NCI-H524 treated with DMSO at 0.1 percent for 48 hours (cell line): ENCODE data around the gene ARTN.
A peak's percentile ranks its signal among the peaks of the same experiment; 100 is the strongest.

Source experiments
- DNase-seq: peaks from one replicate; lab custom pipeline; 2025; lab: John Stamatoyannopoulos, UW

ARTN gene

DNA sequence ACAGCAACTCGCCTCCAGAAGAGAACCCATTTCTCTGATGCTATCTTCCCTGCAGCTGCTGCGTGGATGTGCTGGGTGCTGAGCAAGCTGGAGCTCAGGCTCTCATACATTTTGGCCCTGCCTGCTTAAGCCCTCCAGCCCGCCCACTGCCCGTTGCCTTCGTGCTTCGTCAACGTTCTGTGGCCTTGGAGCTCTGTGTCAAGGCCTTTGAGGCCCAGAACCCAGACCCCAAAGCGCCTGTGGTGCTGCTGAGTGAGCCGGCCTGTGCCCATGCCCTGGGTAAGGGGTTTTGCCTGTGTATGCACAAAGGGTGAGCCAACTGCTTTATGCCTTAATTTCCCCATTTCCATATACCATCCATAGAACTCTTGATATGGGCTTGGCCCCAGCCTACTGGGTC lies 37.3 kb downstream of the ARTN start:
- DNase-seq: no peak

DNA sequence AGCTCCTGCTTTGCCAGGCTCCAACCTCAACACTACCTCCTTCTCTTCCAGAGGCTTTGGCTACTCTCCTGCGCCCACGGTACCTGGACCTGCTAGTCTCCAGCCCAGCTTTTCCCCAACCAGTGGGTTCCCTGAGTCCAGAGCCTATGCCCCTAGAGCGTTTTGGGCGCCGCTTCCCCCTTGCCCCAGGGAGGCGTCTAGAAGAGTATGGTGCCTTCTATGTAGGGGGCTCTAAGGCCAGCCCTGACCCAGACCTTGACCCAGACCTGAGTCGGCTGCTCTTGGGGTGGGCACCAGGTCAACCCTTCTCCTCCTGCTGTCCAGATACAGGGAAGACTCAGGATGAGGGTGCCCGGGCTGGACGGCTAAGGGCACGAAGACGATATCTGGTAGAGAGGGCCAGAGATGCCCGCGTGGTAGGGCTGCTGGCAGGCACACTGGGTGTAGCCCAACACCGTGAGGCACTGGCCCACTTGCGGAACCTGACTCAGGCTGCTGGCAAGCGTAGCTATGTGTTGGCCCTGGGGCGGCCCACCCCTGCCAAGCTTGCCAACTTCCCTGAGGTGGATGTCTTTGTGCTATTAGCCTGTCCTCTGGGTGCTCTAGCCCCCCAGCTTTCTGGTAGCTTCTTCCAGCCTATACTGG lies 37.9 kb downstream of the ARTN start:
- DNase-seq: no peak

DNA sequence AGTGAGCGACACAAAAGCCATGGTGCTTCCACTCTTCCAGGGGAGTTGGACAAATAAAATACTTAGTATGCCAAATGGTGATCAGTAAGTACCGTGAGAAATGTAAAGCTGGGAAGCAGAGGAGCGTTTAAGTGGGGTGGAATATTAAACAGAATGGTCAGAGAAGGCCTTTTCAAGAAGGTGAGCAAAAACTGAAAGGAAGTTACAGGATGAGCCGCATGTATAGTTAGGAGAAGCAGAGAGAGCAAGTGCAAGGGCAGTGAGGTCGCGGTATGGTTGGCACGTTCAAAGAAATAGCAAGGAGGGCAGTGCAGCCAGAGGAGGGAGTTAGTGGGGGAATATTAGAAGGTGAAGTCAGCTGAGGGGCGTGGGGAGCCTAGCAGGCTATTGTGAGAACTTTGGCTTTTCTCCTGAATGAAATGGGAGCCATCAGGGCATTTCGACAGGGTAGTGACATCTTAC lies 40.4 kb downstream of the ARTN start:
- DNase-seq: no peak

DNA sequence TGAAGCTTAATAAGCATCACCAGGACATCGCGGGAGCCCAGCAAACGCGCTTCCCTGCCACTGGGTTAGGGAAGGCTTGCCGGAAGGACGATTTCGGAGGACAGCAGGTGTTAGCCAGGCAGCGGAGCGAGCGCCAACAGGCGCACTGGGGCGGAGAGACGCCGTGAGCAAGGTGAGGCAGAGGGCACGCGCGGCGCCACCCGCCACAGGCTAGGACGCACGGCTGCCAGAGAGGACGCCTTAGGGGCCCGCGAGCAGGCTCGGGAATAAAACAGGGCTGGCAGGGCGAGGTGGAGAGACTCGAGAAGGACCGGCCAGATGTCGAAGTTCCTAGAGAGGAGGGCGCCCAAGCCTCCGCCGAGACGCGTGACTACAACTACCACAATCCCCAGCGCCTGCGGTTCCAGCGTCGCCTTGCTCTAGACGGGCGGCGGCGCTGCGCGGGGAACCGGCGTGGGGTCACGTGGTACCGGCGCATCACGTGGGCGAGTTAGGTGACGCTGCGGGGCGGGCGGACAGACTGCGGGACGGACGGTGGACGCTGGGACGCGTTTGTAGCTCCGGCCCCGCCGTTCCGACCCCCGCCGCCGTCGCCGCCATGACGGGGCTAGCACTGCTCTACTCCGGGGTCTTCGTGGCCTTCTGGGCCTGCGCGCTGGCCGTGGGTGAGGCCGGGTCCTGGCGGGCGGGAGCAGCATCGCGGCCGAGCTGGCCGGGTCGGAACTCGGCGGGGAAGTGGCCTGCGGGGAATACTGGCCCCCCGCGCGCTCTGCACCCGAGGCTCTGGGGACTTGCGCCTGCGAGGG lies 41.0 kb downstream of the ARTN start, which contains the start of gene ATP6V0B:
Gene ATP6V0B, plus strand, starts transcription at position 518 of the 806 bp plus-strand sequence. Its CDS starts 81 bp downstream, at position 599.
- peak; percentile 83 for DNase-seq

DNA sequence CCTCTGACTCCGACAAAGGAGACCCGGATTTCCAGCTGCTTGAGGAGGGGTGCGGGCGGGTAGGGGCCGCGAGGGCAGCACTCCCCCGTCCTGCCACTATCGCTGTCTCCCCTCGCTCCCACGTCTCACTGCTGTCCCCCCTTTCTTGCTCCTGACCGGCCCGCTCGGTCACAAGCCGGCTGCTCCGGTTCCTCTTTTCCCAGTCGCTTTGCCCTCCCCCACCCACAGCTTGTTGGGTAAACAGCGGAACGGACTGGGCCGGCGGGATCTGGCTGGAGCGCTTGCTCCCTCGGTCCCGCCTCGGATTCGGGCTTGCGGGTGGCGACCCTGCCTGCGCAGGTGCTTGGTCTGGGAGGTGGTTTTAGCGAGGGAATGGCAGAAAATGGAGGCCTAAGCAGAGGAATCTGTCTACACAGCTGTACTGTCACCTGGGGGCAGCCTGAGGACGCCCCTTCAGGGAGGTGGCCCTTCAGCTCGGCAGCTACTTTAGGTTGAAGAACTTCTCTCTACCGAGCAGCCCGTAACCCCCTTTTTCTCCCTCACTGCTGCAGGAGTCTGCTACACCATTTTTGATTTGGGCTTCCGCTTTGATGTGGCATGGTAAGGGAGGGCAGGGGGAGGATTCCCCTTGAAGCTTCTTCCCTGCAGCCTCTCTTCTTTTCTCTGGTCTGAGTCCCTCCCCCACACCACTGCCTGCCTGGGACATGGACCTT lies 41.8 kb downstream of the ARTN start:
- DNase-seq: no peak

DNA sequence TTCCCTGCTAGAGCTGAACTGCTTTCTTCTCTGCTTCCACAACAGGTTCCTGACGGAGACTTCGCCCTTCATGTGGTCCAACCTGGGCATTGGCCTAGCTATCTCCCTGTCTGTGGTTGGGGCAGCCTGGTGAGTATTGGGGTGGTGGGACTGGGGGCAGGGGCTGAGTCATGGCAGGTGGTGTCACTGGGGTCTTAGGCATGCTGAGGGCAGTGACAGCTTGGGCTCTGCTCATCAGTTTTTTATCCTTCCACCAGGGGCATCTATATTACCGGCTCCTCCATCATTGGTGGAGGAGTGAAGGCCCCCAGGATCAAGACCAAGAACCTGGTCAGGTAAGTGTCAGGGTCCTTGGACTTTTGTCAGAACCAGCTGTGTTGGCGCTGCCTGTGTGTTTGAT lies 42.4 kb downstream of the ARTN start:
- DNase-seq: no peak

DNA sequence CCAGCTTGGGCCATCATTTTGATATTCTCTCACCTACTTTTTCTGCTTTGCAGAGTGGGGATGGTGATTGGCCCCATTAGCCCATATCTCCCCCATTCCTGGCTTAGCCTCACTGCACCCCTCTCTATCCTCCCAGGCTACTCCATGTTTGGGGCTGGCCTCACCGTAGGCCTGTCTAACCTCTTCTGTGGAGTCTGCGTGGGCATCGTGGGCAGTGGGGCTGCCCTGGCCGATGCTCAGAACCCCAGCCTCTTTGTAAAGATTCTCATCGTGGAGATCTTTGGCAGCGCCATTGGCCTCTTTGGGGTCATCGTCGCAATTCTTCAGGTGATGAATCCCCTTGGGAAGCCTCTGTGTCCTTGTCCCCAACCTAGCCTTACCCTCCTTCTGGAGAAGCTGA lies 43.3 kb downstream of the ARTN start:
- DNase-seq: no peak

DNA sequence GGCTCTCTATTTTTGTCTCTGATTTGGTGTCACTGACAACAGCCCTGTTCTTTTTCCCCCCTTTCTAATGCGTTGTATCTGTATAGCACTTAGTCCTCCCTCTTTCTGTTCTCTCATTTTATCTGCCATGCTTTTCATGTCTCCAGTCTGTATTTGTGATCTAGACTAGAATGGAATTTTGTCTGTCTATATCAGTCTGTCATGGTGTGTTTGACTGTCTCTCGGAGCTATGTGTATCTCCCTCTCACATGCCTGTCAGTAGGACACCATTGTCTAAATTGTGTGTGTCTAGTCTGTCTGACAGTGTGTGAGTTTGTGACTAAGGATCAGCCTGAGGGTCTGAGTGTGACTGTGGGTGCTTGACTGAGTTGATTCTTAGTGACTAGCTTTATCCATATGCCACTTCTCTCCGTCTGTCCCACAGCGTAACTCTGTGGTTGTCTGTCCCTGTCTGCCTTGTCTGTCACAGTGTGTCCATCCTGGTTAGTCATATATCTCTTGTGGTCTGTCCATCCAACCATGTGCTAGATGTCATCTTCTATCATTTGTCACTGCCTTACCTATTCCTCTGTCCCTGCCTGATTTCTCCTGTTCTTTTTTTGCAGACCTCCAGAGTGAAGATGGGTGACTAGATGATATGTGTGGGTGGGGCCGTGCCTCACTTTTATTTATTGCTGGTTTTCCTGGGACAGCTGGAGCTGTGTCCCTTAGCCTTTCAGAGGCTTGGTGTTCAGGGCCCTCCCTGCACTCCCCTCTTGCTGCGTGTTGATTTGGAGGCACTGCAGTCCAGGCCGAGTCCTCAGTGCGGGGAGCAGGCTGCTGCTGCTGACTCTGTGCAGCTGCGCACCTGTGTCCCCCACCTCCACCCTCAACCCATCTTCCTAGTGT lies 44.0 kb downstream of the ARTN start:
- DNase-seq: no peak

DNA sequence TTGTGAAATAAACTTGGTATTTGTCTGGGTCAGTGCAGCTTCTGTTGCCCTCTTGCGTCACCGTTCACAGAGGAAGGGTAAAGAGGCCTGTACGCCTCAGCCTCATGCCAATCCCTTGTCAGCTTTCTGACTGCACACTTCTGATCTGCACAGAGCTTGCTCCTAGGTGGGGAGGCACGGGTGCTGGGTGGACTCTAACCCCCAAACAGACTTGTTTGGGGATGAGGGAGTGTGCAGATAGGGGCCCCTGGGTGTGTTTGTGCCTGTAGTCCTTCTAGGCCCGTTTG lies 44.6 kb downstream of the ARTN start:
- no peak for DNase-seq

DNA sequence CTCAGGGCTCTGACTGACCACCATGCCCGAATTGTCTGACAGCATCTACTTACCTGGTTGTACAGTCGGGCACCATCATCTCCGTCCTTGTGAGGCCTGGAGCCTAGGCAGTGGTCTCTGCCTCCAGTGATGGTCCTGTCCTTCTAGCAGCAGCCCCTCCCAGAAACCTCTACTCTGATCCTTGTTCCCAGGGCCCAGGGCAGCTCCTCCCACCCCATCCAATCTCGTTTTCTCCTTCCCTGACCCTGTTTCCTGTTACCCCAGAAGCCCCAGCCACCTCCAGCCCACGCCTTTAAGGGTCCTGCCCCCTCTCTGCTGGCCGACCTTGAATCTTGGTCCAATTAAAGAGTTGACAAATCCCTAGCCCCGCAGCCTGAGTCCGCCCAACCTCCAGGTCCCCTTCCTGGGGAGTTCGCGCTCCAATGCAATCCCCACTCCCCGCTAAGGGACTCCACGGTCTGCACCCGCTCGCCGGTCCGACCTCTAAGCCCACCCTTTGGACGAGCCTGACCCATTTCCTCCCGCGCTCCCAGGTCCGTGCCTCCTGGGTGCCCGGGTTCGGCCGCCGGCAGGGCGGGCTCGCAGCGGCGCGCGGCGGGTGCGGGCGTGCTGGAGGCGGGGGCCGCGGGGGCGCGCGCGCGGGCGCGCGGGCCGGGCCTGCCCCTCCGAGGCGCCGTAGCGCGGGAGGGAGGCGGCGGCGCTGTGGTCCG lies 45.1 kb downstream of the ARTN start, which contains the start of gene B4GALT2:
Gene B4GALT2, plus strand, starts transcription at position 660 of the 710 bp plus-strand sequence. CDS start 1,951 bp downstream, outside the sequence.
- no peak for DNase-seq

DNA sequence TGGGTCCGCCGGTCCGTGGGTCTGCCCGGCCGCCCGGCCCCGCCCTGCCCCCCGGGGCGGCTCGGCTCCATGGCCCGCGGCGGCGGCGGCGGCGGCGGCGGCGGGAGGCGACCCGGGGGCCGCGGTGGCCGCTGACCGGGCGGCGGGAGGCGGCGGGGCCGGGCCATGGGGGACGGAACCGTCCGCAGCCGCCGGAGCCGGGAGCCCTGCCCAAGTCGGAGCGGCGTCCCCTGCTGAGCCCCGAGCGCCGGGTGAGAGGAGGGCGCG lies 45.6 kb downstream of the ARTN start:
- no peak for DNase-seq

DNA sequence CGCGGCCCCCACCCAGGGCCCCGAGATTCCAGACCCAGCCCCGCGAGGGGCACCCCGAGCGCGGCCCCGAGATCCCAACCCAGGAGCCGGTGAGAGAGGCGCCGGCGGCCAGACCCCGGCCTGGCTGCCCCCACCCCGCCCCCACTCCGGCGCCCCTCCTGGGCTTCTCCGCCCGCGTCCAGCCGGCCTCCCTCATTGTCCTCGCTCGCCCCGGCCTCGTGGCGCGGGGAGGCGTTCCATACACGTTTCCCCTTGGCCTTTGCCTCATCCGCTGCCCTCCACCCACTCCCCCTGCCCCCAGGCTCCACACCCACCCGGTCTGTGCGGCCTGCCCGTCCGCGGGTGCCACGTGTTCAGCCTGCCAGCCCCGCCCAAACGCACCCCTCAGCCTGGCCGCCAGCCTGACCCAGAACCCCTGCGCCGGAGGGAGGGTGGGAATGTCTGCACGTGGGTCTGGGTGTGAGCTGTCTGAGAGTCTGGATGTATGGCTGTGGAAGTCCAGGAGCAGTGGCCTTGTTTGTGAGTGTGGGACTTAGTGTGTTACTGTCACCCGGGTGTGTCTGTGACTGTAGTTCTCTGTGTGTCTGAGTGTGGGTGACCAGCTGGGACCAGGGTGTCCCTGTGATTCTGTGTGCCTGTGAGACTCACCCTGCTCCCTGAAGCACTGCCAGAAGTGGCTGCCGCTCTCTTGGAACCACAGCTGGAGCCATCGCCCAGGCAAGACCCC lies 46.1 kb downstream of the ARTN start:
- DNase-seq: no peak

DNA sequence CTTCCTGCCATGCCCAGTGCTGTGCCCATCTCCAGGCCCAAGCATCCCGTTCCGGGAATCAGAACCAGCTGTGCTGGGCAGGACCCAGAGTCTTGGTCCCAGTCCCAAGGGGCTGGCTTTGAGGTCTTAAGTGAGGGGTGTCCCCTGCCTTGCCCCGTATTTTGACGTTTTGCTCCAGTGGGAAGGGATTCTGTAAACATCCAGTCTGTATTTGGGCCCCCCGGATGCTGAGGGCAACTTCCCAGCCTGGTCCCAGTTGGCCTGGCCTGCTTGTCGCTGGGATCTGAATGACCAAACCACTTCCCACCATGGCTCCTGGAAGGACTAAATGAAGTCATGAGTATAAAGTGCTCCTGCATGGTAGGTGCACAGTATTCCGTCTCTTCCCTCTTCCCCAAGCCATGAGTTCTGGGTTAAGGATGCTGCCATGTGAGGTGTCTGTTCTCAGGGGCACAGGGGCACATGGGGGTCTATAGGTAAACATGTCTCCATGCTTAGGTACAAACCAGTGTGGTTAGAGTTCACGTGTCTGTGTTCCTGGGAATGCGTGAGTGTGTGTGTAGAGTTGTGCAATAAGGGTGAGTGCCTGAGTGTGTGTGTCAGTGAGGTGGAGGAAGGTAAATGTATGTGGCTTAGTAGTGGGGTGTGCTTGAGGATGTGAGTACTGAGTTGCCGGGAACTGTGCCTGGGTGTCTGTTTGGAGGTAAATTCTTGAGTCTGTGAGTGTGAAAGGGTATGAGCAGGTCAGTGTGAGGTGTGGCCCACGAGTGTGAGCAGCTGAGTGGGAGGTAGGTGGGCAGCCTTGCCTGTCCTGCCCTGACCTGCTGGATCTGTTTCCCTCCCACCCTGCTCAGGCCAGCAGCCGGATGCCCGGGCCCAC lies 46.9 kb downstream of the ARTN start:
- no peak for DNase-seq

DNA sequence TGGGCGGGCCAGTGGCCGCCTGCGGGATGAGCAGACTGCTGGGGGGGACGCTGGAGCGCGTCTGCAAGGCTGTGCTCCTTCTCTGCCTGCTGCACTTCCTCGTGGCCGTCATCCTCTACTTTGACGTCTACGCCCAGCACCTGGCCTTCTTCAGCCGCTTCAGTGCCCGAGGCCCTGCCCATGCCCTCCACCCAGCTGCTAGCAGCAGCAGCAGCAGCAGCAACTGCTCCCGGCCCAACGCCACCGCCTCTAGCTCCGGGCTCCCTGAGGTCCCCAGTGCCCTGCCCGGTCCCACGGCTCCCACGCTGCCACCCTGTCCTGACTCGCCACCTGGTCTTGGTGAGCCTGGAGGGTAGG lies 47.5 kb downstream of the ARTN start:
- DNase-seq: no peak

DNA sequence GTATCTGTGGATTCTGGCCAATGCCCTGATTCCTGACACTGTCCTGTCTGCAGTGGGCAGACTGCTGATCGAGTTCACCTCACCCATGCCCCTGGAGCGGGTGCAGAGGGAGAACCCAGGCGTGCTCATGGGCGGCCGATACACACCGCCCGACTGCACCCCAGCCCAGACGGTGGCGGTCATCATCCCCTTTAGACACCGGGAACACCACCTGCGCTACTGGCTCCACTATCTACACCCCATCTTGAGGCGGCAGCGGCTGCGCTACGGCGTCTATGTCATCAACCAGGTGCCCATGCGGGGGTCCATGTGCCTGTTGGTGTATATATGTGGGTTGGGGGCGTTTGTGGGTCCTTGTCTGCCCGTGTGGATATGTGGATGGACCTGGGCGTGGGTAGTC lies 48.0 kb downstream of the ARTN start:
- DNase-seq: no peak

DNA sequence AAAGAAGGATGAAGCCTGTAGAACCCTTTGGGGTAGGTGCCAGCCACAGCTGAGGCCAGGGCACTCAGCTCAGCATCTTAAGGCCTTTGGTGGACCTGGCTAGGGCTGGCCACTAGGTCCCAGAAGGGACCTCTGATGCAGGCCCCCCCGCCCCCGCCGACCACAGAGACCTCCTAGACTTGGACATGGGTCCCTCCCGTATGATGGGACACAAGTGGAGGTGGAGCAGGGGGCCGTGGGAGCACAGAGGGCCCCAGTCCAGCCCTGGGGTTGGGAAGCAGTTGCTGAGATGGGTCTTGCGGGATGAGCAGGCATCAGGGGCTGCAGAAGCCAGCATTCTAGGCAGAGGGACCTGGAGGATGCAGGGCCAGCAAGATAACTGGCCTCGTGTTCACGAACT lies 48.6 kb downstream of the ARTN start:
- no peak for DNase-seq

DNA sequence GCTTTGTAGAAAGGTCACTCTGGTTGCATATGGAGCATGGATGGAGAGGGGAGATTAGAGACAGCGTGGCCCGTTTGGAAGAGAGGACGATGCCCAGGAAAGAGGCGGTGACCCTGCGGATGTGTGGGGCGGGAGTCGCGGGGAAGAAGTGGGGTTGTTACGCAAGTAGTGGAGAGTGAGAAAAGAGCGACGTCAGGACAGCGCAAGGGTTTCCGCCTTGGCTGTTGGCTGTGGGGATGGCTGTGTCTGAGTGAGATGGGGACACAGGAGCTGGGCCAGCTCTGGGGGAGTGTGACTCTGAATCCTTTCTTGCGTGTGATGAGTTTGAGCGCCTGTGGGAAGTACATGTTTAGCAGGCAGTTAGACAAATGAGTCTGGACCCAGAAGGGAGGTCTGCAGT lies 49.2 kb downstream of the ARTN start:
- DNase-seq: no peak

DNA sequence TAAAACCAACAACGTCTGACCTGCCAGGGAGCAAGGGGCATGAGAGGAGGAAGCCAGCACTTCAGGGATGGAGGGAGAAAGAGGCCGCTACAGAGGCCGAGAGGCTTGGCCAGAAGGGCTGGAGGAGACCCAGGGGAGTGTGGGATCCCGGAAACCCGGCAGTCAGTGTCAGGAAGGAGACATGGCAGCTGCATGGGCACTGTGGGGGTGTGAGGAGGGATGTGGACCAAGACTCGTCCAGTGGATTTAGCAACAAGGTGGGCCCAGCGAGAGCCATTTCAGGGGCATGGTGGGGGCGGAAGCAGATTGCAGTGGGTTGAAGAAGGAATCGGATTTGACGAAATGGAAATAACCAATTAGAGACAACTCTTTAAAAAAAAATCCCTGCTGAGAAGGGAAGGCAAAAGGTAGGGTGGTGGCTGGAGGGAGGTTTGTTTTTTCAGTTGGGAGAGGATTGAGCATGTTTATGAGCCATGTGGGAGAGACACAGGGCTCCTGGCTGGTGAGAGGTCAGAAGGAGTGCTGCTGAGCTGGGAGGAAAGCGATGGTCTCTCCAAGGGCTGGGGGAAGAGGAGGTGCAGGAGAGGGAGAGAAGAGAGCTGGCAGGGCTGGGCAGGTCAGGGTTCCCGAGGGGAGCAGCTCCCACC lies 49.8 kb downstream of the ARTN start:
- no peak for DNase-seq

DNA sequence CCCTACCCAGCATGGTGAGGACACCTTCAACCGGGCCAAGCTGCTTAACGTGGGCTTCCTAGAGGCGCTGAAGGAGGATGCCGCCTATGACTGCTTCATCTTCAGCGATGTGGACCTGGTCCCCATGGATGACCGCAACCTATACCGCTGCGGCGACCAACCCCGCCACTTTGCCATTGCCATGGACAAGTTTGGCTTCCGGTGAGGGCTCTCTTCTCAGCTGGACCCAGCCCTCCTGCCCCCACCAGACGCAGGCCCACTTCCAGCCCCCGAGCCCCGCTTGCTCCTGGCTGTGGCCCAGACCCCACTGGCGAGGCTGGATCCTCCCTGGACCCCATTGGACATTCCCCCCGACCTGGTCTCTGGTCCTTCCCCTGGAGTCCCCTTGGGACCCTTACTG lies 51.3 kb downstream of the ARTN start:
- DNase-seq: no peak
